ENCODE measurements around the gene BEGAIN.

DNA sequence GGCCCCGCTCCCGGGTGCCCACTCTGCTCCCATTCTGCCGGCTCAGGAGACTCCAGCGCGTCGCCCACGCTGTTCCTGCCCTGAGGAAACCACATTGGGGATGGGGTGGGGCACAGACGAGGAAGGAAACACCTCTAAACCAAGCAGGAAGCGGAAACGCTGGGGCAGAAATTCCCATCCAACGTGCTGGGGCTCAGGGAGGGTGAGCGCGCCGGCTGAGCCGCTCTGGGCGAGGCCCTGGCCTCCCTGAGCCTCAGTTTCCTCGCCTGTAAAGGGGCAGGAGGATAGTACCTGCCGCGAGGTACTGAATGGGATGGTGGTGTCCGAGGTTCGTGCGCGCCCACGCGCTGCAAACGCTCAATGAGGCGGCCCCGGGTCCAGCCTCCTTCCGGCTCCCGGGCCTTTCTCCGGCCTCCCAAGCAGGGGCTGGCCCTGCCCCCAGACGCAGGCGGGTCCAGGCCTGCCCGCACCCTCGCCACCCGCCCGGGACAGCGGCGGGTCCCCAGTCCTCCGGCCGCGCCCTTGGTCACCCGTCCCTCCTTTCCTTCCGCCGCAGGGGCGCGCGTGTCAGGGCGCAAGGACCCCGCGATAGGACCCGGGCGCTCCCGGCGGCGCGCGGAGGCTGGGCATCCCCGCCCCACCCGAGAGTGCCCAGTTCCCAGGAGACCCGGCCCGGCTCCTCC is 673 bp downstream of the BEGAIN start:
- TF ChIP-seq, protein P1, sequence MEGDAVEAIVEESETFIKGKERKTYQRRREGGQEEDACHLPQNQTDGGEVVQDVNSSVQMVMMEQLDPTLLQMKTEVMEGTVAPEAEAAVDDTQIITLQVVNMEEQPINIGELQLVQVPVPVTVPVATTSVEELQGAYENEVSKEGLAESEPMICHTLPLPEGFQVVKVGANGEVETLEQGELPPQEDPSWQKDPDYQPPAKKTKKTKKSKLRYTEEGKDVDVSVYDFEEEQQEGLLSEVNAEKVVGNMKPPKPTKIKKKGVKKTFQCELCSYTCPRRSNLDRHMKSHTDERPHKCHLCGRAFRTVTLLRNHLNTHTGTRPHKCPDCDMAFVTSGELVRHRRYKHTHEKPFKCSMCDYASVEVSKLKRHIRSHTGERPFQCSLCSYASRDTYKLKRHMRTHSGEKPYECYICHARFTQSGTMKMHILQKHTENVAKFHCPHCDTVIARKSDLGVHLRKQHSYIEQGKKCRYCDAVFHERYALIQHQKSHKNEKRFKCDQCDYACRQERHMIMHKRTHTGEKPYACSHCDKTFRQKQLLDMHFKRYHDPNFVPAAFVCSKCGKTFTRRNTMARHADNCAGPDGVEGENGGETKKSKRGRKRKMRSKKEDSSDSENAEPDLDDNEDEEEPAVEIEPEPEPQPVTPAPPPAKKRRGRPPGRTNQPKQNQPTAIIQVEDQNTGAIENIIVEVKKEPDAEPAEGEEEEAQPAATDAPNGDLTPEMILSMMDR (IDR thresholded peaks at IDR 0.05) = no peak
- TF ChIP-seq POLR2AphosphoS5 (IDR thresholded peaks at IDR 0.05) (peak in 1 of 3 donors; percentile 50), EP300 (IDR thresholded peaks at IDR 0.05) (no peak), POLR2A (IDR thresholded peaks at IDR 0.05) (no peak)
